GM12892 (cell line): ENCODE results near the gene CPE.

Experiments
- POLR2A ChIP-seq: IDR thresholded peaks from 2 replicates; pipeline ENCODE4 v1.6.1; 2011; ENCODE audit warnings: low read depth, low read length, control low read depth
- POLR2AphosphoS5 ChIP-seq: IDR thresholded peaks from 2 replicates; pipeline ENCODE4 v1.6.1; 2011; ENCODE audit warnings: low read depth, low read length, control low read depth
- TAF1 ChIP-seq: IDR thresholded peaks from 2 replicates; pipeline ENCODE4 v1.6.1; 2011; ENCODE audit warnings: low read depth, mild to moderate bottlenecking, control low read depth, low read length, borderline replicate concordance

DNA sequence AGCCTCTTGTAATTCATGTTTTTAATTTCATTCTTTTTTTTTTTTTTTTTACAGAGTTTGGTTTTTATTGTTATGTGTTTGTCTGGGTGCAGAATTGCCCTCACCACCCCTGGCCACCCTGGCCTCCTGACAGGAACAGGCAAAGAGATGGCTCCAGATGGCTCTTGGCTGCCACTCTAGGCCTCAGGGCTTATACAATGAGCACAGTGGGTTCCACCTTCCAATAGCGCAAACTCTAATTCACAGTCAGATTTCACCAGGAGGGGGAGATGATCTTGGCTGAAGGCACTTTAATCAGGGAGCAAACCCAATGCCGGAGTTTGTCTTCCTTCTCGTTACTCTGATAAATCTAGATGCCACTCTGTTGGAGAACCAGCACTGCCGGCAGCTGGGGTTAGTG lies 24.8 kb downstream of the CPE start:
- no peak for TF ChIP-seq POLR2A
- no peak for TF ChIP-seq TAF1
- TF ChIP-seq POLR2AphosphoS5 = no peak
